HG03342 (cell line): ENCODE results near the gene STRBP.
"Not testable (repeated sequence)": the region's sequence is repeated elsewhere in the genome, so short reads cannot be mapped to it uniquely, and the experiment has no call there.

Experiments
- ATAC-seq: cut with Tn5 transposase; IDR thresholded peaks from one replicate; pipeline ENCODE4 v1.9.1; 2021; ENCODE audit warnings: mild to moderate bottlenecking, moderate library complexity; ENCODE audit not compliant: unreplicated experiment

STRBP gene

GRCh38 chr9:123268465-123269259 lies at the start of gene STRBP:
Gene STRBP, minus strand, starts transcription at chr9:123268586. Its CDS starts 84,452 bp downstream, at chr9:123184134.
- ATAC-seq: peak; percentile 87

- ATAC-seq: no peak
These were observed 47.8 kb upstream of the STRBP start for GRCh38 chr9:123316053-123316718.

GRCh38 chr9:123315635-123316034 lies 47.2 kb upstream of the STRBP start:
- no peak for ATAC-seq

GRCh38 chr9:123314617-123315016 lies 46.2 kb upstream of the STRBP start:
- ATAC-seq: no peak

- no peak for ATAC-seq
These were observed 44.0 kb upstream of the STRBP start for GRCh38 chr9:123312306-123312877.

- no peak for ATAC-seq
These were observed 42.9 kb upstream of the STRBP start for GRCh38 chr9:123311250-123311752.

- ATAC-seq: no peak
These were observed 42.3 kb upstream of the STRBP start for GRCh38 chr9:123310551-123311249.

- ATAC-seq: no peak
These were observed 41.2 kb upstream of the STRBP start for GRCh38 chr9:123309611-123310010.

GRCh38 chr9:123305879-123306278 lies 37.5 kb upstream of the STRBP start:
- ATAC-seq: no peak

GRCh38 chr9:123304340-123304691 lies 35.9 kb upstream of the STRBP start:
- no peak for ATAC-seq

- ATAC-seq: no peak
These were observed 34.2 kb upstream of the STRBP start for GRCh38 chr9:123302348-123303214.

- not testable (repeated sequence) for ATAC-seq
These were observed 33.5 kb upstream of the STRBP start for GRCh38 chr9:123301936-123302335.

- no peak for ATAC-seq
These were observed 32.2 kb upstream of the STRBP start for GRCh38 chr9:123300554-123300953.

GRCh38 chr9:123299558-123300126 lies 31.3 kb upstream of the STRBP start:
- no peak for ATAC-seq

- no peak for ATAC-seq
These were observed 27.8 kb upstream of the STRBP start for GRCh38 chr9:123296174-123296573.

GRCh38 chr9:123291736-123292135 lies 23.4 kb upstream of the STRBP start:
- ATAC-seq: no peak

- no peak for ATAC-seq
These were observed 22.4 kb upstream of the STRBP start for GRCh38 chr9:123290764-123291163.

GRCh38 chr9:123287639-123288038 lies 19.3 kb upstream of the STRBP start:
- no peak for ATAC-seq

- no peak for ATAC-seq
These were observed 17.9 kb upstream of the STRBP start for GRCh38 chr9:123286324-123286723.

- ATAC-seq: no peak
These were observed 16.3 kb upstream of the STRBP start for GRCh38 chr9:123284656-123285055.
